ENCODE data around the gene PGBD1.

GRCh38 chr6:28345201-28345600 lies 63.8 kb downstream of the PGBD1 start:
- TF ChIP-seq CTCF (IDR thresholded peaks at IDR 0.05) (no peak), POLR2A (IDR thresholded peaks at IDR 0.05) (no peak)
